ENCODE measurements around the gene ACAA1.

The ACAA1 gene

GRCh38 chr3:38133557-38134405, 3.1 kb downstream of the ACAA1 start:
- DNase-seq: no peak

- DNase-seq: no peak
Observed at GRCh38 chr3:38133209-38133556, 3.7 kb downstream of the ACAA1 start.

GRCh38 chr3:38131621-38132369, 5.1 kb downstream of the ACAA1 start:
- no peak for DNase-seq

GRCh38 chr3:38130631-38131065, 6.3 kb downstream of the ACAA1 start:
- DNase-seq: no peak

GRCh38 chr3:38129058-38129457, 7.9 kb downstream of the ACAA1 start:
- DNase-seq: no peak

GRCh38 chr3:38128303-38128655, 8.6 kb downstream of the ACAA1 start:
- DNase-seq: no peak

- no peak for DNase-seq
Observed at GRCh38 chr3:38127611-38128302, 9.2 kb downstream of the ACAA1 start.

- no peak for DNase-seq
Observed at GRCh38 chr3:38126121-38126892, 10.6 kb downstream of the ACAA1 start.

- no peak for DNase-seq
Observed at GRCh38 chr3:38125305-38126120, 11.4 kb downstream of the ACAA1 start.

- DNase-seq: no peak
Observed at GRCh38 chr3:38124324-38125122, 12.4 kb downstream of the ACAA1 start.

- no peak for DNase-seq
Observed at GRCh38 chr3:38122712-38123290, 14.1 kb downstream of the ACAA1 start.

GRCh38 chr3:38121832-38122461, 15.0 kb downstream of the ACAA1 start:
- DNase-seq: no peak

- no peak for DNase-seq
Observed at GRCh38 chr3:38121451-38121831, 15.5 kb downstream of the ACAA1 start.

GRCh38 chr3:38120693-38121450, 16.1 kb downstream of the ACAA1 start:
- no peak for DNase-seq

- DNase-seq: no peak
Observed at GRCh38 chr3:38119821-38120692, 16.9 kb downstream of the ACAA1 start.

GRCh38 chr3:38119248-38119544, 17.7 kb downstream of the ACAA1 start:
- DNase-seq: no peak

GRCh38 chr3:38118421-38119247, 18.3 kb downstream of the ACAA1 start:
- no peak for DNase-seq

All from NCI-H774 (cell line).